HS-27A (cell line): ENCODE results near the gene KRTAP5-5.
"Not testable (repeated sequence)": the region's sequence is repeated elsewhere in the genome, so short reads cannot be mapped to it uniquely, and the experiment has no call there.

Experiments used
- DNase-seq: peaks from one replicate; pipeline ENCODE4 v3.0.0-alpha.2; 2012; ENCODE audit warnings: low read depth, missing footprints

The KRTAP5-5 gene

GRCh38 chr11:1629326-1630185 lies at the start of gene KRTAP5-5:
KRTAP5-5 (plus strand) TSS chr11:1629775; CDS start chr11:1629841, 66 bp downstream.
- no peak for DNase-seq

- DNase-seq = no peak
These were observed 47.6 kb upstream of the KRTAP5-5 start for GRCh38 chr11:1581976-1582375.

GRCh38 chr11:1582909-1583308 lies 46.7 kb upstream of the KRTAP5-5 start:
- not testable (repeated sequence) for DNase-seq

GRCh38 chr11:1584661-1585370 lies 44.8 kb upstream of the KRTAP5-5 start, which contains the start of gene KRTAP5-1:
KRTAP5-1 (minus strand) TSS chr11:1585283; CDS start chr11:1585249, 34 bp downstream.
- DNase-seq = not testable (repeated sequence)

GRCh38 chr11:1586699-1587098 lies 42.9 kb upstream of the KRTAP5-5 start:
- DNase-seq = no peak

- not testable (repeated sequence) for DNase-seq
These were observed 40.2 kb upstream of the KRTAP5-5 start for GRCh38 chr11:1589191-1589963.

- DNase-seq = no peak
These were observed 39.6 kb upstream of the KRTAP5-5 start for GRCh38 chr11:1589996-1590395.

GRCh38 chr11:1592628-1593027 lies 36.9 kb upstream of the KRTAP5-5 start:
- DNase-seq = no peak

- DNase-seq = not testable (repeated sequence)
These were observed 33.5 kb upstream of the KRTAP5-5 start for GRCh38 chr11:1595994-1596575.

- not testable (repeated sequence) for DNase-seq
These were observed 32.9 kb upstream of the KRTAP5-5 start for GRCh38 chr11:1596576-1597121.

GRCh38 chr11:1597331-1597993 lies 32.1 kb upstream of the KRTAP5-5 start:
- no peak for DNase-seq

GRCh38 chr11:1597994-1598380 lies 31.6 kb upstream of the KRTAP5-5 start, which contains the start of gene KRTAP5-2:
KRTAP5-2 (minus strand) TSS chr11:1598294; CDS start chr11:1598250, 44 bp downstream.
- no peak for DNase-seq

- DNase-seq = not testable (repeated sequence)
These were observed 31.2 kb upstream of the KRTAP5-5 start for GRCh38 chr11:1598406-1598805.

- peak; percentile 14 for DNase-seq
These were observed 30.8 kb upstream of the KRTAP5-5 start for GRCh38 chr11:1598816-1599215.

- no peak for DNase-seq
These were observed 28.9 kb upstream of the KRTAP5-5 start for GRCh38 chr11:1600626-1601025.

GRCh38 chr11:1601663-1602062 lies 27.9 kb upstream of the KRTAP5-5 start:
- DNase-seq = not testable (repeated sequence)

- no peak for DNase-seq
These were observed 25.9 kb upstream of the KRTAP5-5 start for GRCh38 chr11:1603629-1604028.

- no peak for DNase-seq
These were observed 25.4 kb upstream of the KRTAP5-5 start for GRCh38 chr11:1604181-1604580.

GRCh38 chr11:1604711-1605110 lies 24.9 kb upstream of the KRTAP5-5 start:
- DNase-seq = no peak

GRCh38 chr11:1605923-1606322 lies 23.7 kb upstream of the KRTAP5-5 start:
- not testable (repeated sequence) for DNase-seq
